Tibial nerve (tissue), 4 donors: Measurements from ENCODE around the gene HSPB6. TPM values are rescaled to one million over a fixed set of nuclear protein-coding genes. Genes with fewer than 3 reads are reported as not detected.

Source experiments
- DNase-seq, 2 donors: peaks; one replicate each; pipeline ENCODE4 v3.0.0-alpha.2; 2019; ENCODE audit warnings: low spot score in 2 of 2
- H3K27ac ChIP-seq, 4 donors: fragments of 200-600 bp; sonication (generic) in 3 of 4; one replicate each; pipeline ENCODE4 v1.5.1; 2017 to 2019; ENCODE audit warnings: mild to moderate bottlenecking in 1 of 4
- H3K27me3 ChIP-seq, 2 donors: fragments of 200-600 bp; sonication (generic) in 1 of 2; one replicate each; pipeline versions ENCODE4 v1.5.1 to v1.6.0; 2017 to 2019
- H3K36me3 ChIP-seq, 3 donors: fragments of 200-600 bp; sonication (generic); one replicate each; pipeline ENCODE4 v1.5.1; 2018 to 2019
- H3K4me1 ChIP-seq, 4 donors: fragments of 200-600 bp; sonication (generic) in 3 of 4; one replicate each; pipeline ENCODE4 v1.5.1; 2017 to 2019
- H3K4me3 ChIP-seq, 4 donors: fragments of 200-600 bp; sonication (generic) in 3 of 4; one replicate each; pipeline ENCODE4 v1.5.1; 2017 to 2019; ENCODE audit warnings: mild to moderate bottlenecking in 1 of 4, moderate library complexity in 1 of 4
- H3K9me3 ChIP-seq, 4 donors: fragments of 200-600 bp; sonication (generic) in 3 of 4; one replicate each; pipeline ENCODE4 v1.5.1; 2017 to 2019
- CTCF ChIP-seq, 5 experiments: fragments of 200-600 bp in 3 of 5; fragments of 450-650 bp in 2 of 5; sonication (generic) in 3 of 5; IDR thresholded peaks; one replicate each; pipeline ENCODE4 v1.5.1; 2016 to 2019; ENCODE audit warnings: antibody characterized with exemption in 5 of 5, mild to moderate bottlenecking in 3 of 5, moderate library complexity in 2 of 5
- EP300 ChIP-seq, 2 donors: sonication (generic); formaldehyde crosslinking; IDR thresholded peaks; one replicate each; pipeline ENCODE4 v1.6.1; 2017; ENCODE audit warnings: antibody characterized with exemption in 2 of 2, mild to moderate bottlenecking in 1 of 2
- POLR2A ChIP-seq, 2 donors: fragments of 450-650 bp; IDR thresholded peaks; one replicate each; pipeline ENCODE4 v1.6.1; 2017; ENCODE audit warnings: antibody characterized with exemption in 2 of 2, mild to moderate bottlenecking in 2 of 2, moderate library complexity in 2 of 2
- WGBS, 2 donors: methylation state at CpG; one replicate each; pipeline ENCODE4 v1.1.5; 2018; 5-methylcytosine and 5-hydroxymethylcytosine counted together
- total RNA-seq, 4 donors: library from RNA; depleted of rRNA; stranded (reverse); fragments of >200 nt; gene quantifications; one replicate each; pipeline ENCODE4 v1.1.0, GENCODE V29; 2016

HSPB6 gene
- total RNA-seq, 4 donors from 2014 or later: 85.2 to 190 (median 124) TPM

- DNase-seq: no peak
- no peak for TF ChIP-seq POLR2A (IDR thresholded peaks at IDR 0.05)
- no peak for TF ChIP-seq EP300 (IDR thresholded peaks at IDR 0.05)
- no peak for TF ChIP-seq CTCF (IDR thresholded peaks at IDR 0.05)
- H3K36me3 ChIP-seq: peaks cover 0 to 9% (median 0%) of the 10 kb centered on the region in 3 donors
- peaks cover 0 to 34% (median 23%) of the 10 kb centered on the region in 4 donors for H3K4me1 ChIP-seq
- H3K4me3 ChIP-seq: peak overlapping the region in 1 of 4 donors; percentile 57
- H3K27me3 ChIP-seq: no peaks in the 10 kb centered on the region
- WGBS, 2 donors: 77 to 92% methylated on average over 4 to 6 of the region's 7 CpGs
- peak overlapping the region in 2 of 4 donors; percentile 88 to 94 for H3K27ac ChIP-seq
- no peaks in the 10 kb centered on the region for H3K9me3 ChIP-seq
These were observed 41.4 kb downstream of the HSPB6 start for GRCh38 chr19:35715355-35715809.

GRCh38 chr19:35714601-35715354 is 42.1 kb downstream of the HSPB6 start:
- Histone ChIP-seq H3K9me3 (no peaks in the 10 kb centered on the region), H3K4me1 (peaks cover 0 to 28% (median 23%) of the 10 kb centered on the region in 4 donors), H3K4me3 (no peak overlapping the region), H3K27me3 (no peaks in the 10 kb centered on the region), H3K27ac (no peak overlapping the region), H3K36me3 (peaks cover 0 to 2% (median 0%) of the 10 kb centered on the region in 3 donors)
- TF ChIP-seq EP300 (IDR thresholded peaks at IDR 0.05) (no peak), CTCF (IDR thresholded peaks at IDR 0.05) (no peak), POLR2A (IDR thresholded peaks at IDR 0.05) (no peak)
- no peak for DNase-seq
- 73 to 79% methylated on average over 14 of the region's 14 CpGs for WGBS, 2 donors

DNA sequence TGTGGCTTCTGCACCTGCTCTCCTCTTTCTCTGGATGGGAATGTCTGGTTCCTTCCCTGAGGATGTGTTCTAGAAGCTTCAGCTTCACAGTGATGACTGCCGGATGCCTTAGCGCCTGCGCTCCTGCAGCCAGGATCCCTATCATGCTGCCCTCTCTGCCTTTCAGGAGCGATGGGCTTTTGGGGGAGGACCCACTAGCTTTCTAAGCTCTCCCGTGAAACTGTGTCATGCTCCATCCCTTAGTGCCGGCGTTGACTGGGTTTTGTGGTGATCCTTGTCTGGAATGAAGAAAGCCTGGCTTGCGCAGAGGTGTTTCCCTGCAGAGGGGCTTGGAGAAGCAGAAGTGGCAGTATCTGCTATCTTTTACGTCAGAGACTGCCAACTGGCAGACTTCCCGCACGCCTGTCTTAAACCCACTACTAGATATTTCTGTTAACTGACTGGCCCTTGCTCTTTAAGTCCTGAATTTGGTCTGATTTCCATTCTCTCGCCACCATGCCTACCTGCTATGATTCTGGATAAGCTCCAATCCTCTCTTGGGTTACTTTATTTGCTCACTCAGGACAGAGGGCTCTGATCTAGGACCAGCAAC is 42.8 kb downstream of the HSPB6 start:
- H3K9me3 ChIP-seq: no peaks in the 10 kb centered on the region
- WGBS, 2 donors: 82 to 84% methylated on average over 10 to 12 of the region's 12 CpGs
- no peak overlapping the region for H3K27ac ChIP-seq
- no peak for DNase-seq
- no peak overlapping the region for H3K4me3 ChIP-seq
- peaks cover 0 to 20% (median 17%) of the 10 kb centered on the region in 4 donors for H3K4me1 ChIP-seq
- no peaks in the 10 kb centered on the region for H3K36me3 ChIP-seq
- no peaks in the 10 kb centered on the region for H3K27me3 ChIP-seq
- TF ChIP-seq POLR2A (IDR thresholded peaks at IDR 0.05) (no peak), CTCF (IDR thresholded peaks at IDR 0.05) (no peak), EP300 (IDR thresholded peaks at IDR 0.05) (no peak)

DNA sequence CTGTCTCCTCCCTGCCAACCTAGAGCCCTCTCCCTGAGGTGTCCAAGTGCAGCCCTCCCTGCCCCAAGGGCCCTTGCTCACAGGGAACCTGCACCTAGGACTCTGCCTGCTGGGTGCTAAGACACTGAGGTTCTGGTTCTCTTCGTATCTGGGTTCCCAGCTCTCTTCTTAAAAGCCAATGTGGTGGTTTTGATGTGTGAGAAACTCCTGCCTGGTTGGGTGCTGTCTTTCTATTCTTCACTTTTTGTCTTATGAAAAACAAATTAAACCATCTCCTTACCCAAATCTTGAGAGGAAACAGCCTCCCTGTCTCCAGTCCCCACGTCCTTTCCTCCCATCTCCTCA is 43.4 kb downstream of the HSPB6 start:
- peaks cover 0 to 15% (median 13%) of the 10 kb centered on the region in 4 donors for H3K4me1 ChIP-seq
- no peak for TF ChIP-seq EP300 (IDR thresholded peaks at IDR 0.05)
- no peak for TF ChIP-seq CTCF (IDR thresholded peaks at IDR 0.05)
- H3K4me3 ChIP-seq: peak overlapping the region in 1 of 4 donors; percentile 21
- H3K36me3 ChIP-seq: no peaks in the 10 kb centered on the region
- DNase-seq: no peak
- 68 to 77% methylated on average over 2 of the region's 2 CpGs for WGBS, 2 donors
- H3K27me3 ChIP-seq: no peaks in the 10 kb centered on the region
- H3K27ac ChIP-seq: no peak overlapping the region
- no peaks in the 10 kb centered on the region for H3K9me3 ChIP-seq
